ENCODE measurements around the gene PGM2L1. TPM values are rescaled to one million over a fixed set of nuclear protein-coding genes. Genes with fewer than 3 reads are reported as not detected.
"Not testable (repeated sequence)": the region's sequence is repeated elsewhere in the genome, so short reads cannot be mapped to it uniquely, and the experiment has no call there.

Gene PGM2L1
- total and polyA plus RNA-seq, 2 experiments from 2014 or later: 32.6 to 44.4 TPM

- TF ChIP-seq ZNF114 (CRISPR knock-in tag; IDR thresholded peaks at IDR 0.05): no peak
- TF ChIP-seq REST (IDR thresholded peaks at IDR 0.05; ENCODE audit: unreplicated experiment): no peak
- no peak for TF ChIP-seq STAT1 (IDR thresholded peaks at IDR 0.05; ENCODE audit: unreplicated experiment)
- TF ChIP-seq POLR2AphosphoS5 (IDR thresholded peaks at IDR 0.05; ENCODE audit: low read depth): no peak
- no peak for TF ChIP-seq ZNF331 (CRISPR knock-in tag; IDR thresholded peaks at IDR 0.05; ENCODE audit: low read depth)
- TF ChIP-seq, protein P1, sequence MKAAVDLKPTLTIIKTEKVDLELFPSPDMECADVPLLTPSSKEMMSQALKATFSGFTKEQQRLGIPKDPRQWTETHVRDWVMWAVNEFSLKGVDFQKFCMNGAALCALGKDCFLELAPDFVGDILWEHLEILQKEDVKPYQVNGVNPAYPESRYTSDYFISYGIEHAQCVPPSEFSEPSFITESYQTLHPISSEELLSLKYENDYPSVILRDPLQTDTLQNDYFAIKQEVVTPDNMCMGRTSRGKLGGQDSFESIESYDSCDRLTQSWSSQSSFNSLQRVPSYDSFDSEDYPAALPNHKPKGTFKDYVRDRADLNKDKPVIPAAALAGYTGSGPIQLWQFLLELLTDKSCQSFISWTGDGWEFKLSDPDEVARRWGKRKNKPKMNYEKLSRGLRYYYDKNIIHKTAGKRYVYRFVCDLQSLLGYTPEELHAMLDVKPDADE (IDR thresholded peaks at IDR 0.05): no peak
- TF ChIP-seq EZH2phosphoT487 (IDR thresholded peaks at IDR 0.05; ENCODE audit: unreplicated experiment): no peak
- TF ChIP-seq NANOG (IDR thresholded peaks at IDR 0.05; ENCODE audit: borderline replicate concordance): no peak
- no peak for TF ChIP-seq JUNB (IDR thresholded peaks at IDR 0.05; ENCODE audit: unreplicated experiment)
- Histone ChIP-seq H2AFZ (no peak overlapping the region), H3K4me3 (no peak overlapping the region), H3K4me2 (no peak overlapping the region), H3K27ac (ENCODE audit: low read depth) (no peak overlapping the region), H3K27me3 (ENCODE audit: insufficient read depth) (no peaks in the 10 kb centered on the region), H3K4me1 (ENCODE audit: insufficient read depth) (no peaks in the 10 kb centered on the region), H3K9me2 (ENCODE audit: insufficient read depth) (no peaks in the 10 kb centered on the region), H3K36me3 (ENCODE audit: insufficient read depth) (peaks cover 22% of the 10 kb centered on the region), H3F3A (replicated peaks; ENCODE audit: low read depth) (no peaks in the 10 kb centered on the region), H3K79me2 (replicated peaks; ENCODE audit: insufficient read depth) (no peaks in the 10 kb centered on the region), H4K20me1 (replicated peaks; ENCODE audit: insufficient read depth) (no peaks in the 10 kb centered on the region)
- no peak overlapping the region for H3K27ac Mint-ChIP-seq
- ATAC-seq (no peak; the same call in 2 of the 3 replicates), DNase-seq (ENCODE audit: low spot score) (peak; percentile 38)
- peaks cover 36% of the 10 kb centered on the region for H3K36me3 Mint-ChIP-seq (ENCODE audit: low read depth)
- no peak overlapping the region for H3K4me3 Mint-ChIP-seq
- peaks cover 5% of the 10 kb centered on the region for H3K9me3 Mint-ChIP-seq
- no peaks in the 10 kb centered on the region for H3K4me1 Mint-ChIP-seq
- no peaks in the 10 kb centered on the region for H3K27me3 Mint-ChIP-seq (ENCODE audit: insufficient read depth, low read depth, poor library complexity)
Measured at GRCh38 chr11:74366576-74366975, 31.7 kb downstream of the PGM2L1 start.

DNA sequence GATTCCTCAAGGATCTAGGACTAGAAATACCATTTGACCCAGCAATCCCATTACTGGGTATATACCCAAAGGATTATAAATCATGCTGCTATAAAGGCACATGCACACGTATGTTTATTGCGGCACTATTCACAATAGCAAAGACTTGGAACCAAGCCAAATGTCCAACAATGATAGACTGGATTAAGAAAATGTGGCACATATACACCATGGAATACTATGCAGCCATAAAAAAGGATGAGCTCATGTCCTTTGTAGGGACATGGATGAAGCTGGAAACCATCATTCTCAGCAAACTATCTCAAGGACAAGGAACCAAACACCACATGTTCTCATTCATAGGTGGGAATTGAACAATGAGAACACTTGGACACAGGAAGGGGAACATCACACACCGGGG, 32.4 kb downstream of the PGM2L1 start:
- peaks cover 23% of the 10 kb centered on the region for H3K36me3 ChIP-seq (ENCODE audit: insufficient read depth)
- not testable (repeated sequence) for H3K4me2 ChIP-seq; H3K9me2 ChIP-seq (ENCODE audit: insufficient read depth); H3K4me3 Mint-ChIP-seq; H3K4me1 Mint-ChIP-seq; H2AFZ ChIP-seq; H3K27ac ChIP-seq (ENCODE audit: low read depth); ATAC-seq; H3K27ac Mint-ChIP-seq; DNase-seq (ENCODE audit: low spot score); H3K79me2 ChIP-seq (replicated peaks; ENCODE audit: insufficient read depth); H3K4me3 ChIP-seq; H4K20me1 ChIP-seq (replicated peaks; ENCODE audit: insufficient read depth); H3K27me3 Mint-ChIP-seq (ENCODE audit: insufficient read depth, low read depth, poor library complexity); H3F3A ChIP-seq (replicated peaks; ENCODE audit: low read depth); H3K27me3 ChIP-seq (ENCODE audit: insufficient read depth); H3K4me1 ChIP-seq (ENCODE audit: insufficient read depth)
- H3K36me3 Mint-ChIP-seq (ENCODE audit: low read depth): peaks cover 44% of the 10 kb centered on the region
- H3K9me3 Mint-ChIP-seq: peaks cover 12% of the 10 kb centered on the region
